EH (cell line): ENCODE results near the gene BTNL8.
A peak's percentile ranks its signal among the peaks of the same experiment; 100 is the strongest.
"Not testable (repeated sequence)": the region's sequence is repeated elsewhere in the genome, so short reads cannot be mapped to it uniquely, and the experiment has no call there.

Source experiments
- DNase-seq: peaks from one replicate; pipeline ENCODE4 v3.0.0-alpha.2; 2015; ENCODE audit warnings: low read depth

BTNL8 gene

GRCh38 chr5:180875860-180876426 lies 23.0 kb upstream of the BTNL8 start:
- no peak for DNase-seq

GRCh38 chr5:180885845-180886529 lies 13.0 kb upstream of the BTNL8 start:
- DNase-seq, result peak; percentile 2

GRCh38 chr5:180889381-180889780 lies 9.6 kb upstream of the BTNL8 start:
- DNase-seq, result no peak

- DNase-seq, result not testable (repeated sequence)
These were observed 3.6 kb upstream of the BTNL8 start for GRCh38 chr5:180895330-180895729.

- no peak for DNase-seq
These were observed 1.2 kb downstream of the BTNL8 start for GRCh38 chr5:180900178-180900577.

GRCh38 chr5:180901319-180902009 lies 2.5 kb downstream of the BTNL8 start:
- no peak for DNase-seq

- DNase-seq, result no peak
These were observed 9.4 kb downstream of the BTNL8 start for GRCh38 chr5:180908400-180908799.

- DNase-seq, result no peak
These were observed 10.2 kb downstream of the BTNL8 start for GRCh38 chr5:180908998-180909731.

GRCh38 chr5:180909782-180910181 lies 10.8 kb downstream of the BTNL8 start:
- DNase-seq, result no peak

GRCh38 chr5:180910182-180910581 lies 11.2 kb downstream of the BTNL8 start:
- no peak for DNase-seq

GRCh38 chr5:180910735-180911134 lies 11.8 kb downstream of the BTNL8 start:
- DNase-seq, result no peak

- DNase-seq, result no peak
These were observed 15.7 kb downstream of the BTNL8 start for GRCh38 chr5:180914646-180915045.

GRCh38 chr5:180915924-180916323 lies 17.0 kb downstream of the BTNL8 start:
- no peak for DNase-seq

- no peak for DNase-seq
These were observed 19.4 kb downstream of the BTNL8 start for GRCh38 chr5:180918380-180918779.

GRCh38 chr5:180920710-180921109 lies 21.8 kb downstream of the BTNL8 start:
- no peak for DNase-seq

- no peak for DNase-seq
These were observed 24.0 kb downstream of the BTNL8 start for GRCh38 chr5:180922932-180923331.

- DNase-seq, result no peak
These were observed 33.7 kb downstream of the BTNL8 start for GRCh38 chr5:180932660-180933059.

GRCh38 chr5:180935203-180935602 lies 36.2 kb downstream of the BTNL8 start:
- no peak for DNase-seq

- no peak for DNase-seq
These were observed 39.3 kb downstream of the BTNL8 start for GRCh38 chr5:180938294-180938693.

- DNase-seq, result peak; percentile 1
These were observed 51.5 kb downstream of the BTNL8 start for GRCh38 chr5:180950291-180950949.

- DNase-seq, result no peak
These were observed 60.7 kb downstream of the BTNL8 start for GRCh38 chr5:180959661-180960060.

- no peak for DNase-seq
These were observed 61.2 kb downstream of the BTNL8 start for GRCh38 chr5:180960209-180960608.
